SK-N-SH (cell line): ENCODE data around the gene CTBP2.

Source experiments
- EP300 ChIP-seq, 2 experiments: IDR thresholded peaks; 2 replicates each; pipeline versions ENCODE4 v1.4.0 to v1.6.1; 2012; ENCODE audit warnings: borderline replicate concordance in 1 of 2, low read depth in 1 of 2, low read length in 1 of 2
- GABPA ChIP-seq: IDR thresholded peaks from 2 replicates; pipeline ENCODE4 v1.4.0; 2012; ENCODE audit warnings: low read depth, mild to moderate bottlenecking
- GATA2 ChIP-seq: sonication (generic); formaldehyde crosslinking; IDR thresholded peaks from 2 replicates; pipeline ENCODE4 v1.5.0; 2020; ENCODE audit warnings: mild to moderate bottlenecking, missing genetic modification reagents
- MAX ChIP-seq: IDR thresholded peaks from 2 replicates; pipeline ENCODE4 v1.4.0; 2012; ENCODE audit warnings: low read depth
- SIN3A ChIP-seq: IDR thresholded peaks from 2 replicates; pipeline ENCODE4 v1.6.1; 2012; ENCODE audit warnings: low read depth, mild to moderate bottlenecking, low read length, moderate library complexity, borderline replicate concordance
- ZBTB33 ChIP-seq: IDR thresholded peaks from 2 replicates; pipeline ENCODE4 v1.4.0; 2012; ENCODE audit warnings: low read depth, borderline replicate concordance
- TF ChIP-seq, protein P1 (sequence below): fragments of 200-600 bp; sonication (generic); IDR thresholded peaks from 2 replicates; pipeline ENCODE4 v1.6.1; 2017; ENCODE audit warnings: antibody characterized with exemption, mild to moderate bottlenecking, moderate library complexity
- TF ChIP-seq, protein P2 (sequence below): IDR thresholded peaks from 2 replicates; pipeline ENCODE4; 2012
- TF ChIP-seq, protein P3 (sequence below): IDR thresholded peaks from 2 replicates; pipeline ENCODE4 v1.4.0; 2012; ENCODE audit warnings: low read depth, borderline replicate concordance
- TF ChIP-seq, protein P4 (sequence below): fragments of 150-350 bp; IDR thresholded peaks from 2 replicates; pipeline ENCODE4 v1.6.1; 2016; ENCODE audit warnings: mild to moderate bottlenecking, low read depth, low read length
- TF ChIP-seq, protein P5 (sequence below): IDR thresholded peaks from 2 replicates; pipeline ENCODE4 v1.6.1; 2012; ENCODE audit warnings: mild to moderate bottlenecking, low read depth, low read length, moderate library complexity

DNA sequence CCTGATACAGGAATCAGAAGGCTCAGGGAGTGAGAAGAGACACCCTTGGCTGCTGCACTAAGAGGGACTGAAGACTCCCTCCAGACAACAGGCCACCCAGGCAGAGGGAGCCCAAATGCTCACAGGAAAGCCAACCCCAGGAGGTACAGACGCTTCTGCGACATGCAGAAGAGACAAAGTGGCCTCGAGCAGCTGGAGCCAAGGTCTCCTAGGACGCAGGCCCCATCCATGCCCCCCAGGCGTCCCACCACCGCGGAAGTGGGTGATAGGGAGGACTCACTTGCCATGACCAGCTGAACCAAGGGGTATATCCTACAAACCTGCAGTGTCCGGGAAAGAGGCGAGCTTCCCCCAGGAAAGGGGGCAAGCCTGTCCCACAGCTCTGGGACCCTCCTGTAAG is 56.9 kb downstream of the CTBP2 start:
- TF ChIP-seq, protein P1, sequence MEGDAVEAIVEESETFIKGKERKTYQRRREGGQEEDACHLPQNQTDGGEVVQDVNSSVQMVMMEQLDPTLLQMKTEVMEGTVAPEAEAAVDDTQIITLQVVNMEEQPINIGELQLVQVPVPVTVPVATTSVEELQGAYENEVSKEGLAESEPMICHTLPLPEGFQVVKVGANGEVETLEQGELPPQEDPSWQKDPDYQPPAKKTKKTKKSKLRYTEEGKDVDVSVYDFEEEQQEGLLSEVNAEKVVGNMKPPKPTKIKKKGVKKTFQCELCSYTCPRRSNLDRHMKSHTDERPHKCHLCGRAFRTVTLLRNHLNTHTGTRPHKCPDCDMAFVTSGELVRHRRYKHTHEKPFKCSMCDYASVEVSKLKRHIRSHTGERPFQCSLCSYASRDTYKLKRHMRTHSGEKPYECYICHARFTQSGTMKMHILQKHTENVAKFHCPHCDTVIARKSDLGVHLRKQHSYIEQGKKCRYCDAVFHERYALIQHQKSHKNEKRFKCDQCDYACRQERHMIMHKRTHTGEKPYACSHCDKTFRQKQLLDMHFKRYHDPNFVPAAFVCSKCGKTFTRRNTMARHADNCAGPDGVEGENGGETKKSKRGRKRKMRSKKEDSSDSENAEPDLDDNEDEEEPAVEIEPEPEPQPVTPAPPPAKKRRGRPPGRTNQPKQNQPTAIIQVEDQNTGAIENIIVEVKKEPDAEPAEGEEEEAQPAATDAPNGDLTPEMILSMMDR: no peak
- TF ChIP-seq, protein P2, sequence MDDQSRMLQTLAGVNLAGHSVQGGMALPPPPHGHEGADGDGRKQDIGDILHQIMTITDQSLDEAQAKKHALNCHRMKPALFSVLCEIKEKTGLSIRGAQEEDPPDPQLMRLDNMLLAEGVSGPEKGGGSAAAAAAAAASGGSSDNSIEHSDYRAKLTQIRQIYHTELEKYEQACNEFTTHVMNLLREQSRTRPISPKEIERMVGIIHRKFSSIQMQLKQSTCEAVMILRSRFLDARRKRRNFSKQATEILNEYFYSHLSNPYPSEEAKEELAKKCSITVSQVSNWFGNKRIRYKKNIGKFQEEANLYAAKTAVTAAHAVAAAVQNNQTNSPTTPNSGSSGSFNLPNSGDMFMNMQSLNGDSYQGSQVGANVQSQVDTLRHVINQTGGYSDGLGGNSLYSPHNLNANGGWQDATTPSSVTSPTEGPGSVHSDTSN: no peak
- TF ChIP-seq, protein P3, sequence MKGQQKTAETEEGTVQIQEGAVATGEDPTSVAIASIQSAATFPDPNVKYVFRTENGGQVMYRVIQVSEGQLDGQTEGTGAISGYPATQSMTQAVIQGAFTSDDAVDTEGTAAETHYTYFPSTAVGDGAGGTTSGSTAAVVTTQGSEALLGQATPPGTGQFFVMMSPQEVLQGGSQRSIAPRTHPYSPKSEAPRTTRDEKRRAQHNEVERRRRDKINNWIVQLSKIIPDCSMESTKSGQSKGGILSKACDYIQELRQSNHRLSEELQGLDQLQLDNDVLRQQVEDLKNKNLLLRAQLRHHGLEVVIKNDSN: no peak
- TF ChIP-seq MAX (no peak), ZBTB33 (no peak), EP300 (IDR thresholded peaks at IDR 0.05; ENCODE audit: borderline replicate concordance in 1 of 2, low read depth in 1 of 2, low read length in 1 of 2) (no peak), GABPA (no peak), GATA2 (CRISPR knock-in tag) (no peak), SIN3A (no peak)
- TF ChIP-seq, protein P4, sequence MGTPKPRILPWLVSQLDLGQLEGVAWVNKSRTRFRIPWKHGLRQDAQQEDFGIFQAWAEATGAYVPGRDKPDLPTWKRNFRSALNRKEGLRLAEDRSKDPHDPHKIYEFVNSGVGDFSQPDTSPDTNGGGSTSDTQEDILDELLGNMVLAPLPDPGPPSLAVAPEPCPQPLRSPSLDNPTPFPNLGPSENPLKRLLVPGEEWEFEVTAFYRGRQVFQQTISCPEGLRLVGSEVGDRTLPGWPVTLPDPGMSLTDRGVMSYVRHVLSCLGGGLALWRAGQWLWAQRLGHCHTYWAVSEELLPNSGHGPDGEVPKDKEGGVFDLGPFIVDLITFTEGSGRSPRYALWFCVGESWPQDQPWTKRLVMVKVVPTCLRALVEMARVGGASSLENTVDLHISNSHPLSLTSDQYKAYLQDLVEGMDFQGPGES: no peak
- TF ChIP-seq, protein P5, sequence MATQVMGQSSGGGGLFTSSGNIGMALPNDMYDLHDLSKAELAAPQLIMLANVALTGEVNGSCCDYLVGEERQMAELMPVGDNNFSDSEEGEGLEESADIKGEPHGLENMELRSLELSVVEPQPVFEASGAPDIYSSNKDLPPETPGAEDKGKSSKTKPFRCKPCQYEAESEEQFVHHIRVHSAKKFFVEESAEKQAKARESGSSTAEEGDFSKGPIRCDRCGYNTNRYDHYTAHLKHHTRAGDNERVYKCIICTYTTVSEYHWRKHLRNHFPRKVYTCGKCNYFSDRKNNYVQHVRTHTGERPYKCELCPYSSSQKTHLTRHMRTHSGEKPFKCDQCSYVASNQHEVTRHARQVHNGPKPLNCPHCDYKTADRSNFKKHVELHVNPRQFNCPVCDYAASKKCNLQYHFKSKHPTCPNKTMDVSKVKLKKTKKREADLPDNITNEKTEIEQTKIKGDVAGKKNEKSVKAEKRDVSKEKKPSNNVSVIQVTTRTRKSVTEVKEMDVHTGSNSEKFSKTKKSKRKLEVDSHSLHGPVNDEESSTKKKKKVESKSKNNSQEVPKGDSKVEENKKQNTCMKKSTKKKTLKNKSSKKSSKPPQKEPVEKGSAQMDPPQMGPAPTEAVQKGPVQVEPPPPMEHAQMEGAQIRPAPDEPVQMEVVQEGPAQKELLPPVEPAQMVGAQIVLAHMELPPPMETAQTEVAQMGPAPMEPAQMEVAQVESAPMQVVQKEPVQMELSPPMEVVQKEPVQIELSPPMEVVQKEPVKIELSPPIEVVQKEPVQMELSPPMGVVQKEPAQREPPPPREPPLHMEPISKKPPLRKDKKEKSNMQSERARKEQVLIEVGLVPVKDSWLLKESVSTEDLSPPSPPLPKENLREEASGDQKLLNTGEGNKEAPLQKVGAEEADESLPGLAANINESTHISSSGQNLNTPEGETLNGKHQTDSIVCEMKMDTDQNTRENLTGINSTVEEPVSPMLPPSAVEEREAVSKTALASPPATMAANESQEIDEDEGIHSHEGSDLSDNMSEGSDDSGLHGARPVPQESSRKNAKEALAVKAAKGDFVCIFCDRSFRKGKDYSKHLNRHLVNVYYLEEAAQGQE: no peak
